Upper lobe of left lung (tissue), 6 donors: ENCODE measurements around the gene ERFL. TPM values are rescaled to one million over a fixed set of nuclear protein-coding genes. Genes with fewer than 3 reads are reported as not detected.

Experiments used
- ATAC-seq, 2 donors: fragments of 200-7000 bp; cut with Tn5 transposase; one replicate each; pipeline ENCODE4 v1.9.1; 2022; ENCODE audit warnings: mild to moderate bottlenecking in 2 of 2, moderate library complexity in 2 of 2; ENCODE audit not compliant: low FRiP score in 2 of 2
- DNase-seq, 2 donors: peaks; one replicate each; pipeline ENCODE4 v3.0.0-alpha.2; 2019 to 2020
- H3K27ac ChIP-seq, 4 donors: fragments of 200-600 bp; sonication (generic); one replicate each; pipeline ENCODE4 v1.5.1; 2016 to 2019
- H3K27me3 ChIP-seq, 4 donors: fragments of 200-600 bp; sonication (generic); one replicate each; pipeline ENCODE4 v1.5.1; 2017 to 2019
- H3K36me3 ChIP-seq, 4 donors: fragments of 200-600 bp; sonication (generic); one replicate each; pipeline ENCODE4 v1.5.1; 2016 to 2019
- H3K4me1 ChIP-seq, 4 donors: fragments of 200-600 bp; sonication (generic); one replicate each; pipeline ENCODE4 v1.5.1; 2018 to 2019
- H3K4me3 ChIP-seq, 4 donors: fragments of 200-600 bp; sonication (generic); one replicate each; pipeline ENCODE4 v1.5.1; 2017 to 2019; ENCODE audit warnings: mild to moderate bottlenecking in 2 of 4, moderate library complexity in 1 of 4
- H3K9me3 ChIP-seq, 4 donors: fragments of 200-600 bp; sonication (generic); one replicate each; pipeline ENCODE4 v1.5.1; 2018 to 2019
- EP300 ChIP-seq, 4 donors: sonication (generic); formaldehyde crosslinking; IDR thresholded peaks; one replicate each; pipeline ENCODE4 v1.5.1; 2017; ENCODE audit warnings: antibody characterized with exemption in 4 of 4, control low read depth in 2 of 4
- POLR2A ChIP-seq, 4 donors: fragments of 450-650 bp; IDR thresholded peaks; one replicate each; pipeline ENCODE4 v1.5.1; 2016 to 2017; ENCODE audit warnings: antibody characterized with exemption in 4 of 4, mild to moderate bottlenecking in 2 of 4
- POLR2AphosphoS5 ChIP-seq, 2 donors: sonication (generic); formaldehyde crosslinking; IDR thresholded peaks; one replicate each; pipeline ENCODE4 v1.5.1; 2017; ENCODE audit warnings: antibody characterized with exemption in 2 of 2
- WGBS, 2 donors: methylation state at CpG; one replicate each; pipeline ENCODE4 v1.1.5; 2017 to 2018; 5-methylcytosine and 5-hydroxymethylcytosine counted together
- total RNA-seq, 6 donors: library from RNA; depleted of rRNA in 4 of 6; stranded (reverse); fragments of >200 nt in 4 of 6; gene quantifications; one replicate each; pipeline versions ENCODE4 v1.1.0 to v1.2.1, GENCODE V29; 2016 to 2021
- TF ChIP-seq, protein P1 (sequence below), 6 experiments: fragments of 450-650 bp in 4 of 6; fragments of 200-600 bp in 2 of 6; sonication (generic) in 2 of 6; IDR thresholded peaks; one replicate each; pipeline ENCODE4 v1.5.1; 2016 to 2019; ENCODE audit warnings: antibody characterized with exemption in 6 of 6
- donor health status: DM: no; HTN: no; CAD: no; lungs with moderate emphysema.
- donor health status: DM: no; HTN: yes; CAD: no; lungs with severe emphysema.

Gene ERFL
- total RNA-seq, 6 donors from 2014 or later = 0.20 to 6.3 (median 0.49) TPM; not detected in 1

DNA sequence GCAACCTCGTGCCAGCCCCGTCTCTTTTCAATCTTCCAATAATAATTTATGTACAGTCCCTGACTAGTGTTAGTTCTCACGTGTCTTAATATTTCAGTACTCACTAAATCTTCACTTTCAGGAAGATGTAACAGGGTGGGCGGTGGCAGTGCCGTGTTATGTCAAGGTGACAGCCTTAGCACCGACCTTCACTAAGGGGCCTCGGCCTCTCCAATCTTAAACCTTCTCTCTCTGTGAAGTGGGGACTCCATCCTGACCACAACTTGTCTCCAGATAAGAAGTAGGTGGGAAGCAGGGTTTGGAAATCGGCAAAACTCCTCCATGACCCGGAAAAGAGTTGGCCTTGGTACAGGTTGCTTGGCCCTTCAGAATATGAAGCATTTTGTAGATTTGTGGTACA is 66.4 kb downstream of the ERFL start:
- Histone ChIP-seq H3K36me3 (peaks cover 13 to 57% (median 42%) of the 10 kb centered on the region in 4 donors), H3K9me3 (no peaks in the 10 kb centered on the region), H3K27ac (no peak overlapping the region), H3K4me1 (peaks cover 39 to 51% (median 42%) of the 10 kb centered on the region in 4 donors), H3K27me3 (no peaks in the 10 kb centered on the region), H3K4me3 (peak overlapping the region in 1 of 4 donors; percentile 97)
- DNase-seq = no peak
- 66 to 71% methylated on average over 9 of the region's 9 CpGs for WGBS, 2 donors
- TF ChIP-seq, protein P1, sequence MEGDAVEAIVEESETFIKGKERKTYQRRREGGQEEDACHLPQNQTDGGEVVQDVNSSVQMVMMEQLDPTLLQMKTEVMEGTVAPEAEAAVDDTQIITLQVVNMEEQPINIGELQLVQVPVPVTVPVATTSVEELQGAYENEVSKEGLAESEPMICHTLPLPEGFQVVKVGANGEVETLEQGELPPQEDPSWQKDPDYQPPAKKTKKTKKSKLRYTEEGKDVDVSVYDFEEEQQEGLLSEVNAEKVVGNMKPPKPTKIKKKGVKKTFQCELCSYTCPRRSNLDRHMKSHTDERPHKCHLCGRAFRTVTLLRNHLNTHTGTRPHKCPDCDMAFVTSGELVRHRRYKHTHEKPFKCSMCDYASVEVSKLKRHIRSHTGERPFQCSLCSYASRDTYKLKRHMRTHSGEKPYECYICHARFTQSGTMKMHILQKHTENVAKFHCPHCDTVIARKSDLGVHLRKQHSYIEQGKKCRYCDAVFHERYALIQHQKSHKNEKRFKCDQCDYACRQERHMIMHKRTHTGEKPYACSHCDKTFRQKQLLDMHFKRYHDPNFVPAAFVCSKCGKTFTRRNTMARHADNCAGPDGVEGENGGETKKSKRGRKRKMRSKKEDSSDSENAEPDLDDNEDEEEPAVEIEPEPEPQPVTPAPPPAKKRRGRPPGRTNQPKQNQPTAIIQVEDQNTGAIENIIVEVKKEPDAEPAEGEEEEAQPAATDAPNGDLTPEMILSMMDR (IDR thresholded peaks at IDR 0.05) = no peak
- no peak for TF ChIP-seq EP300 (IDR thresholded peaks at IDR 0.05)
- TF ChIP-seq POLR2A (IDR thresholded peaks at IDR 0.05) = no peak
- no peak for TF ChIP-seq POLR2AphosphoS5 (IDR thresholded peaks at IDR 0.05)
- no peak for ATAC-seq

DNA sequence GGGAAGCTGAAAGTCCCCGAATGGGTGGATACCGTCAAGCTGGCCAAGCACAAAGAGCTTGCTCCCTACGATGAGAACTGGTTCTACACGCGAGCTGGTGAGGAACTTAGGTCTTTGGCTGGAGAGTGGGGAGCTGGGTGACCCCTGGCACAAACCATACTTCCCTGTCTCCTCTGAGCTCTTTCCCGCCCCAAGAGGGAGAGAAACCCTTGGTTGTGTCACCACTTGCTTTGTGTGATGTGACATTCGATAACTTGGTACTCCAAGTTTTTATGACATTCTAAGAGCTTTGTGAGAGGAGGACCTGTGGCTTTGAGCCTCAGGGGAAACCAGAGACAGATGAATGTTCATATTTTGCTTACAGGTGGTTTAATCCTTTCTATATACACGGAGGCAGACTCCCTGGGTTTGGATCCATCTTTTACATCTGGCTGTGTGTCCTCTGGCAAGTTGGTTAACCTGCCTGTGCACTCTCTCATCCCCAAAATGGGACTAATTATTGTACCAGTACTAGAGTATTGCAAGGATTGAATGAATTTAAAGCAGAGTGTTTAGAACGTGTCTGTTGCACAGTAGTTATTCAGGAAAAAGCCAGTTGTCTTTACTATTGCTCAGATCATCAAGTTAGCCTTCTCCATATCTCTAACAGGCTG is 67.0 kb downstream of the ERFL start:
- Histone ChIP-seq H3K27ac (peak overlapping the region; percentile 89 to 98 (median 92)), H3K9me3 (no peaks in the 10 kb centered on the region), H3K36me3 (peaks cover 13 to 51% (median 39%) of the 10 kb centered on the region in 4 donors), H3K4me1 (peaks cover 35 to 45% (median 36%) of the 10 kb centered on the region in 4 donors), H3K4me3 (peak overlapping the region; percentile 77 to 97 (median 81)), H3K27me3 (no peaks in the 10 kb centered on the region)
- WGBS, 2 donors = 26 to 39% methylated on average over 9 of the region's 9 CpGs
- no peak for ATAC-seq
- DNase-seq = no peak
- TF ChIP-seq EP300 (IDR thresholded peaks at IDR 0.05) (no peak), POLR2A (IDR thresholded peaks at IDR 0.05) (no peak), POLR2AphosphoS5 (IDR thresholded peaks at IDR 0.05) (no peak)
- TF ChIP-seq, protein P1 (IDR thresholded peaks at IDR 0.05) = no peak

DNA sequence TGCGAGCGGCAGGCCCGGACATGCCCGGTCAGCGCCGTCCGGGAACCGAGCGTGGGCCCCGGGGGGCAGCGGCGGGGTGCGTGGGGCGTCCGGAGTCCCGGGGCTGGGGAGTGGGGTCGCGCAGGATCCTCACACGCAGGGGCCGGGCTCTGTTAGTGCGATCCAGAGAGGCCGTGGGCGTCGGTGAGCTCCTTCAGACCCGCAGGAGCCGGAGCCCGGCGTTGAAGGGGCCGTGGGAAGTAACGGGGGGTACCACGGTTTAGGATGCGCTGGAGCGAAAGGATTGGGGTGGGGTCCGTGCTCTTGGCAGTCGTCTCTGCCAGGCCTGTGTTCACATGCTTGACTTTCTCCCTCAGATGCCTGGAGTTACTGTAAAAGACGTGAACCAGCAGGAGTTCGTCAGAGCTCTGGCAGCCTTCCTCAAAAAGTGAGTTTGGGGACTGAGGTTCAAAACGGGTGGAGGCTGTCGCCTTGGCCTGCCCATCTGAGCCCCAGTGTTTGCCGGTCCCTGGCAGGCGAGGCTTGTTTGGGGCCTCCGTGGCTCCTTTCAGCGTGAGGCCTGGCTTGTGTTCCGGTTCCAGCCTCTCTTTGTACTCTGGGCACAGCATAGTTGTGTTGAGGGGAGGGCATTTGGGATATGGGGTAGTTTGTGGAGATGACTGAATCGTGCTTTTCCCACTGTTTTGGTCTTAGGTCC is 67.7 kb downstream of the ERFL start:
- H3K4me3 ChIP-seq = peak overlapping the region; percentile 77 to 97 (median 81)
- no peaks in the 10 kb centered on the region for H3K9me3 ChIP-seq
- no peaks in the 10 kb centered on the region for H3K27me3 ChIP-seq
- WGBS, 2 donors = 3 to 5% methylated on average over 9 to 29 of the region's 45 CpGs
- DNase-seq = no peak
- peak overlapping the region; percentile 89 to 98 (median 92) for H3K27ac ChIP-seq
- peaks cover 31 to 43% (median 34%) of the 10 kb centered on the region in 4 donors for H3K4me1 ChIP-seq
- ATAC-seq = no peak
- peaks cover 12 to 46% (median 37%) of the 10 kb centered on the region in 4 donors for H3K36me3 ChIP-seq
- TF ChIP-seq, protein P1 (IDR thresholded peaks at IDR 0.05) = no peak
- TF ChIP-seq POLR2AphosphoS5 (IDR thresholded peaks at IDR 0.05) (no peak), POLR2A (IDR thresholded peaks at IDR 0.05) (no peak), EP300 (IDR thresholded peaks at IDR 0.05) (no peak)

DNA sequence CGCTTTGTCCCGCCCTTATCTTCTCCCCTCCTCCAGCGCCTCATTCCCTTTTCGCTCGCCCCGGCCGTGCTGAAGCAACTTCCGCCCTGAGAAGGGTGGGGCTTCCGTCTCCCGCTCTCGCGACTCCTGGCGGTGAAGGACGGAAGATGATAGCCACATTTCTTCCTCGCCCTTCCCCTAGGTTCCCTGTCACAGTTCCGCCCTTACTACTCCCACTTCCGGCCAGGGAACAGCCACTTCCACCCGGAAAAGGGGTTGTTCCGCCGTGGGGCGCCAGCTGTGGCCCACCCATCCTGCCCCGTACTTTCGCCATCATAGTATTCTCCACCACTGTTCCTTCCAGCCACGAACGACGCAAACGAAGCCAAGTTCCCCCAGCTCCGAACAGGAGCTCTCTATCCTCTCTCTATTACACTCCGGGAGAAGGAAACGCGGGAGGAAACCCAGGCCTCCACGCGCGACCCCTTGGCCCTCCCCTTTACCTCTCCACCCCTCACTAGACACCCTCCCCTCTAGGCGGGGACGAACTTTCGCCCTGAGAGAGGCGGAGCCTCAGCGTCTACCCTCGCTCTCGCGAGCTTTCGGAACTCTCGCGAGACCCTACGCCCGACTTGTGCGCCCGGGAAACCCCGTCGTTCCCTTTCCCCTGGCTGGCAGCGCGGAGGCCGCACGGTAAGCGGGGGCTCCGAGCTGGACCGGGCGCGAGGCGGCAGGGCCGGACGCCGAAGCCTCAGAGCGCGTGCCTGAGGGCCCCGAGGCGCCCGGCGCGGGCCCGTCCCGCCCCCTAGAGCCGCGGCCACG is 68.4 kb downstream of the ERFL start, which contains the start of gene RPS19:
RPS19 (plus strand) TSS at position 638 of the 801 bp plus-strand sequence. CDS start 520 bp downstream, outside the sequence.
- H3K4me1 ChIP-seq = peaks cover 31 to 43% (median 34%) of the 10 kb centered on the region in 4 donors
- DNase-seq (peak; percentile 96 to 97), ATAC-seq (peak; percentile 97)
- peaks cover 10 to 38% (median 30%) of the 10 kb centered on the region in 4 donors for H3K36me3 ChIP-seq
- TF ChIP-seq EP300 (IDR thresholded peaks at IDR 0.05) (peak in 1 of 4 donors; percentile 50), POLR2A (IDR thresholded peaks at IDR 0.05) (peak in 3 of 4 donors; percentile 37 to 92 (median 87)), POLR2AphosphoS5 (IDR thresholded peaks at IDR 0.05) (peak; percentile 87 to 88)
- TF ChIP-seq, protein P1 (IDR thresholded peaks at IDR 0.05) = peak; percentile 59 to 97 (median 94)
- no peaks in the 10 kb centered on the region for H3K9me3 ChIP-seq
- peak within 1 kb of the TSS; percentile 89 to 98 (median 92) for H3K27ac ChIP-seq
- H3K4me3 ChIP-seq = peak within 1 kb of the TSS; percentile 77 to 97 (median 81)
- H3K27me3 ChIP-seq = no peaks in the 10 kb centered on the region
- WGBS, 2 donors = 0 to 1% methylated on average over 37 to 61 of the region's 76 CpGs
